MM.1S (cell line): ENCODE data around the gene SH3GL2.

Experiments
- CTCF ChIP-seq: fragments of 300-600 bp; sonication (generic); IDR thresholded peaks from 2 replicates; pipeline ENCODE4 v1.5.1; 2016; ENCODE audit warnings: antibody characterized with exemption, low read length, mixed read lengths
- EZH2 ChIP-seq: fragments of 300-600 bp; sonication (generic); optimal IDR thresholded peaks from 2 replicates; pipeline ENCODE3; 2017; ENCODE audit warnings: low read depth, mild to moderate bottlenecking, antibody characterized with exemption, low read length, mixed read lengths
- EZH2phosphoT487 ChIP-seq: fragments of 300-600 bp; sonication (generic); IDR thresholded peaks from 2 replicates; pipeline ENCODE4 v1.6.1; 2018; ENCODE audit warnings: antibody characterized with exemption, low read length

DNA sequence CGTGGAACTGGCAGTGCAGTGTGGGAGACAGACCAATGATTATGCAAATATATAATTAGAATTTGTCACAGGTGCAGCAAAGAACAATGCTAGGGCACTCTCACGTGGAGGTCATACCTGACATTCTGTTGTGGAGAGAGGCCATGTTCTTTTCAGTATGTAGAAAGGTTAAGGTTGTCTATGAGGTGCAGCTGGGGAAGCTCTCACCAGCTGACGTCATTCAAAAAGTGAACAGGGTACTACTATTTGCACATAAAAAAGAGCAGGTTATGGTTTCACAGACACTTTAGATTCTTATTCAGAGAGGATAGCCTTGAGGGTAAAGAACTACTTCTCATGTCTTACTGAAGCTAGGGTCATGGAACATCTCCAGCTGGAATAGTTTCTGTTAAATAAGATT lies 19.1 kb downstream of the SH3GL2 start:
- TF ChIP-seq CTCF (no peak), EZH2phosphoT487 (no peak), EZH2 (no peak)
